Cardiac atrium fibroblast (primary cell): ENCODE measurements around the gene AKNA. TPM values are rescaled to one million over a fixed set of nuclear protein-coding genes. Genes with fewer than 3 reads are reported as not detected.

ENCODE experiments used
- total RNA-seq: library from RNA; depleted of rRNA; stranded (reverse); fragments of >200 nt; gene quantifications from 2 replicates; pipeline ENCODE4 v1.2.3, GENCODE V29; 2015

Gene AKNA, protein sequence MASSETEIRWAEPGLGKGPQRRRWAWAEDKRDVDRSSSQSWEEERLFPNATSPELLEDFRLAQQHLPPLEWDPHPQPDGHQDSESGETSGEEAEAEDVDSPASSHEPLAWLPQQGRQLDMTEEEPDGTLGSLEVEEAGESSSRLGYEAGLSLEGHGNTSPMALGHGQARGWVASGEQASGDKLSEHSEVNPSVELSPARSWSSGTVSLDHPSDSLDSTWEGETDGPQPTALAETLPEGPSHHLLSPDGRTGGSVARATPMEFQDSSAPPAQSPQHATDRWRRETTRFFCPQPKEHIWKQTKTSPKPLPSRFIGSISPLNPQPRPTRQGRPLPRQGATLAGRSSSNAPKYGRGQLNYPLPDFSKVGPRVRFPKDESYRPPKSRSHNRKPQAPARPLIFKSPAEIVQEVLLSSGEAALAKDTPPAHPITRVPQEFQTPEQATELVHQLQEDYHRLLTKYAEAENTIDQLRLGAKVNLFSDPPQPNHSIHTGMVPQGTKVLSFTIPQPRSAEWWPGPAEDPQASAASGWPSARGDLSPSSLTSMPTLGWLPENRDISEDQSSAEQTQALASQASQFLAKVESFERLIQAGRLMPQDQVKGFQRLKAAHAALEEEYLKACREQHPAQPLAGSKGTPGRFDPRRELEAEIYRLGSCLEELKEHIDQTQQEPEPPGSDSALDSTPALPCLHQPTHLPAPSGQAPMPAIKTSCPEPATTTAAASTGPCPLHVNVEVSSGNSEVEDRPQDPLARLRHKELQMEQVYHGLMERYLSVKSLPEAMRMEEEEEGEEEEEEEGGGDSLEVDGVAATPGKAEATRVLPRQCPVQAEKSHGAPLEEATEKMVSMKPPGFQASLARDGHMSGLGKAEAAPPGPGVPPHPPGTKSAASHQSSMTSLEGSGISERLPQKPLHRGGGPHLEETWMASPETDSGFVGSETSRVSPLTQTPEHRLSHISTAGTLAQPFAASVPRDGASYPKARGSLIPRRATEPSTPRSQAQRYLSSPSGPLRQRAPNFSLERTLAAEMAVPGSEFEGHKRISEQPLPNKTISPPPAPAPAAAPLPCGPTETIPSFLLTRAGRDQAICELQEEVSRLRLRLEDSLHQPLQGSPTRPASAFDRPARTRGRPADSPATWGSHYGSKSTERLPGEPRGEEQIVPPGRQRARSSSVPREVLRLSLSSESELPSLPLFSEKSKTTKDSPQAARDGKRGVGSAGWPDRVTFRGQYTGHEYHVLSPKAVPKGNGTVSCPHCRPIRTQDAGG (N-terminal part only)
- 6.5 and 9.2 TPM in 2 replicates for total RNA-seq

DNA sequence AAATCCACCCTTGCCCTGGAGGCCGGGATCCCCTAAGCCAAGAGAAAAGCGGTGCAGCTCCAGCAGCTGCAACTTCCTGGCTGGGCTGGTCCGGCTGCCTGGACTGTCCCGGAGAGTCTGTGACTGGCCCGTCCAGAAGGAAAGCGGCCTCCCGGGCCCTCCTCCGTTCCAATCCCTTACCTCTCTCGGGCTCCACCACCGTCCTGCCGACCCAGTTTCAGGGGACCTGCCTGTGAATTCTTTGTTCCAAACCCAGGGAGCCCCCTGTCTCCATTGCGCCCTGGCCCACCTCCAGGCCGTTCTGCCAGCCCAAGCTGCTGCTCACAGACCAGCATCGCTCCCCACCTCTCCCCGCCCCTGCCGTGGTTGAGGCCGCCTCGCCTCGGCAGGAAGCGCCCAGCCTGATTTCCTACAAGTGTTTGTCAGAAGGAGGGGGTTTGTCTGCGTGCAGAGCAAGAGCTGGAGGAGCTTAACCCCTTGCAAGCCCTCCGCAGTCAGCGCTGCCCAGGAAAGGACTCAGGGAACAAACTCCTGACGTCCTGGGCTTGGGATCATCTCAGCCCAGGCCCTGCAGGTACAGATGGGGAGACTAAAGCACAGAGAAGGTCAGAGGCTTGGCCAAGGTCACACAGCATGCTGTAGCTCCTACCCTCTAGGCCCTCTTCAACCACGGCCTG is at the start of gene AKNA:
Gene AKNA (minus strand): TSS at position 303 of the 677 bp plus-strand sequence. CDS start 6,649 bp downstream, outside the sequence.

DNA sequence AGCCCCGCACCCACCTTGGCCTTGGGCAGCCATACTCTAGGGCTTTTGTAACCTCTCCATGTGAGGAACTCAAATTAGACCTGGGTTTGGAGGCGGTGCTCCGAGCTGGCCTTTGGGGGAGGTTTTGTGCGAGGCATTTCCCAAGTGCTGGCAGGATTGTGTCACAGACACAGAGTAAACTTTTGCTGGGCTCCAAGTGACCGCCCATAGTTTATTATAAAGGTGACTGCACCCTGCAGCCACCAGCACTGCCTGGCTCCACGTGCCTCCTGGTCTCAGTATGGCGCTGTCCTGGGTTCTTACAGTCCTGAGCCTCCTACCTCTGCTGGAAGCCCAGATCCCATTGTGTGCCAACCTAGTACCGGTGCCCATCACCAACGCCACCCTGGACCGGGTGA is 58.2 kb downstream of the AKNA start, which contains the start of gene ORM2:
Gene ORM2 (plus strand): TSS at position 245 of the 398 bp plus-strand sequence. CDS start 36 bp downstream, at position 281.

DNA sequence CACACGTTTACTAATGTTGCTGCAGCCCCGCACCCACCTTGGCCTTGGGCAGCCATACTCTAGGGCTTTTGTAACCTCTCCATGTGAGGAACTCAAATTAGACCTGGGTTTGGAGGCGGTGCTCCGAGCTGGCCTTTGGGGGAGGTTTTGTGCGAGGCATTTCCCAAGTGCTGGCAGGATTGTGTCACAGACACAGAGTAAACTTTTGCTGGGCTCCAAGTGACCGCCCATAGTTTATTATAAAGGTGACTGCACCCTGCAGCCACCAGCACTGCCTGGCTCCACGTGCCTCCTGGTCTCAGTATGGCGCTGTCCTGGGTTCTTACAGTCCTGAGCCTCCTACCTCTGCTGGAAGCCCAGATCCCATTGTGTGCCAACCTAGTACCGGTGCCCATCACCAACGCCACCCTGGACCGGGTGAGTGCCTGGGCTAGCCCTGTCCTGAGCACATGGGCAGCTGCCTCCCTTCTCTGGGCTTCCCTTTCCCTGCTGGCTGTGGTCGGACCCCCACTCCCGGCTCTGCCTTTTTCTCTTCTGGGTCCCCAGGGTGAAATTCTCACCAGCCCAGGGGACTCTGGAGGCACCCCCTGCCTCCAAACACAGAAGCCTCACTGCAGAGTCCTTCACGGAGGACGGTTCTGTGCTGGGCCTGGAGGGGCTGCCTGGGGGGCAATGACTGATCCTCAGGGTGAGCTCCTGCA is 64.8 kb downstream of the AKNA start, which contains the start of gene ORM1:
Gene ORM1 (plus strand): TSS at position 268 of the 701 bp plus-strand sequence. CDS start 36 bp downstream, at position 304.

Other genes starting within 250 kb of the AKNA start
- 5.8 and 10.3 TPM in 2 replicates for gene COL27A1, start 232.4 kb downstream of the AKNA start, total RNA-seq
- not detected in 2 replicates for gene ORM1, start 64.9 kb downstream of the AKNA start, total RNA-seq
- gene ORM2, start 58.1 kb downstream of the AKNA start, total RNA-seq: not detected in 2 replicates
- 1.8 and 2.4 TPM in 2 replicates for gene WHRN, start 117.5 kb upstream of the AKNA start, total RNA-seq
- gene ATP6V1G1, start 199.8 kb upstream of the AKNA start, total RNA-seq: 117 and 156 TPM in 2 replicates
- gene TMEM268, start 223.3 kb upstream of the AKNA start, total RNA-seq: 2.9 and 3.9 TPM in 2 replicates